HepG2 (cell line): ENCODE measurements around the gene AKAP1. TPM values are rescaled to one million over a fixed set of nuclear protein-coding genes. Genes with fewer than 3 reads are reported as not detected.
A peak's percentile ranks its signal among the peaks of the same experiment; 100 is the strongest.

ENCODE experiments used
- AGO2 ChIP-seq: fragments of 200-400 bp; formaldehyde crosslinking; optimal IDR thresholded peaks from 2 replicates; pipeline ENCODE3; 2017; ENCODE audit warnings: mild to moderate bottlenecking, low read depth, low read length, moderate library complexity
- AHDC1 ChIP-seq: sonication (generic); formaldehyde crosslinking; IDR thresholded peaks from 2 replicates; pipeline ENCODE4 v1.5.1; 2020; ENCODE audit warnings: mild to moderate bottlenecking, missing genetic modification reagents, borderline replicate concordance
- CTCF ChIP-seq: sonication (generic); formaldehyde crosslinking; IDR thresholded peaks from 2 replicates; pipeline ENCODE4 v1.5.0; 2020; ENCODE audit warnings: mild to moderate bottlenecking, missing genetic modification reagents, moderate library complexity
- GATAD1 ChIP-seq: IDR thresholded peaks from 2 replicates; pipeline ENCODE4 v1.6.1; 2016; ENCODE audit warnings: missing genetic modification reagents, missing compliant biosample characterization
- GTF2F1 ChIP-seq: fragments of 150-350 bp; IDR thresholded peaks from 2 replicates; pipeline ENCODE4 v1.6.1; 2014; ENCODE audit warnings: low read length
- HMGXB4 ChIP-seq, 2 experiments: sonication (generic) in 1 of 2; formaldehyde crosslinking in 1 of 2; IDR thresholded peaks; 2 replicates each; pipeline versions ENCODE4 v1.4.0 to v1.6.1; 2018 to 2020; ENCODE audit warnings: missing genetic modification reagents in 2 of 2, borderline replicate concordance in 1 of 2, low read depth in 1 of 2, mild to moderate bottlenecking in 1 of 2, missing biosample characterization in 1 of 2
- MED1 ChIP-seq: sonication (generic); formaldehyde crosslinking; IDR thresholded peaks from 2 replicates; pipeline ENCODE4 v1.4.0; 2020; ENCODE audit warnings: missing genetic modification reagents
- PPARG ChIP-seq: conservative IDR thresholded peaks from 2 replicates; pipeline ENCODE4 v1.6.1; 2016; ENCODE audit warnings: missing biosample characterization, missing genetic modification reagents
- RBFOX2 ChIP-seq: fragments of 200-400 bp; formaldehyde crosslinking; IDR thresholded peaks from 2 replicates; pipeline ENCODE4 v1.6.1; 2017; ENCODE audit warnings: low read depth, mild to moderate bottlenecking, low read length
- REL ChIP-seq: sonication (generic); formaldehyde crosslinking; conservative IDR thresholded peaks from 2 replicates; pipeline ENCODE4 v1.8.0; 2022; ENCODE audit warnings: mild to moderate bottlenecking, missing genetic modification reagents, moderate library complexity
- SALL2 ChIP-seq: sonication (generic); formaldehyde crosslinking; IDR thresholded peaks from 2 replicates; pipeline ENCODE4 v1.8.1; 2023; ENCODE audit warnings: mild to moderate bottlenecking, missing genetic modification reagents, inconsistent platforms
- SMC3 ChIP-seq: IDR thresholded peaks from 2 replicates; pipeline ENCODE4 v1.6.1; 2011; ENCODE audit warnings: low read length, improper control_type of control experiment
- ZNF121 ChIP-seq: sonication (generic); formaldehyde crosslinking; IDR thresholded peaks from 2 replicates; pipeline ENCODE4 v1.5.0; 2020; ENCODE audit warnings: mild to moderate bottlenecking, missing genetic modification reagents
- ZNF432 ChIP-seq: sonication (generic); formaldehyde crosslinking; IDR thresholded peaks from 2 replicates; pipeline ENCODE4 v1.5.0; 2020; ENCODE audit warnings: missing genetic modification reagents, mild to moderate bottlenecking, borderline replicate concordance
- ZNF543 ChIP-seq: sonication (generic); formaldehyde crosslinking; IDR thresholded peaks from 2 replicates; pipeline ENCODE4 v1.4.0; 2020; ENCODE audit warnings: mild to moderate bottlenecking, missing genetic modification reagents
- ZNF546 ChIP-seq: sonication (generic); formaldehyde crosslinking; conservative IDR thresholded peaks from 2 replicates; pipeline ENCODE4 v1.8.1; 2023; ENCODE audit warnings: mild to moderate bottlenecking, missing genetic modification reagents
- ZNF547 ChIP-seq: sonication (generic); formaldehyde crosslinking; IDR thresholded peaks from 2 replicates; pipeline ENCODE4 v1.5.1; 2020; ENCODE audit warnings: mild to moderate bottlenecking, missing genetic modification reagents
- ZNF562 ChIP-seq: sonication (generic); formaldehyde crosslinking; IDR thresholded peaks from 2 replicates; pipeline ENCODE4 v1.8.0; 2022; ENCODE audit warnings: missing genetic modification reagents, borderline replicate concordance
- ZNF891 ChIP-seq: sonication (generic); formaldehyde crosslinking; IDR thresholded peaks from 2 replicates; pipeline ENCODE4 v1.5.0; 2020; ENCODE audit warnings: mild to moderate bottlenecking, missing genetic modification reagents
- ZSCAN9 ChIP-seq: IDR thresholded peaks from 2 replicates; pipeline ENCODE4 v1.6.1; 2016; ENCODE audit warnings: borderline replicate concordance
- polyA plus RNA-seq, 8 experiments: library from polyadenylated mRNA; depleted of rRNA in 3 of 8; stranded (reverse) in 7 of 8; unstranded in 1 of 8; fragments of >200 nt; fragmentation: Illumina TruSeq in 4 of 8; extraction: Trizol in 4 of 8; gene quantifications; 2 replicates each; pipeline versions ENCODE4 v1.2.1 to v1.2.3, GENCODE V29; 2011 to 2016; ENCODE audit warnings: low read depth in 4 of 8, missing spikeins in 1 of 8, mixed read lengths in 1 of 8; ENCODE audit not compliant: insufficient read depth in 1 of 8
- total RNA-seq, 5 experiments: library from RNA; depleted of rRNA; stranded (reverse); fragments of >200 nt; fragmentation: Illumina TruSeq; extraction: Trizol; gene quantifications; 2 replicates each; pipeline ENCODE4 v1.2.3, GENCODE V29; 2016; ENCODE audit warnings: low read depth in 1 of 5

The AKAP1 gene
- total and polyA plus RNA-seq, 2 of the 13 experiments (the other 11 are each of a cell fraction or from before 2014, with no cell fraction given), result 101 to 131 TPM

GRCh38 chr17:57114085-57114673 lies 29.1 kb downstream of the AKAP1 start (continued):
- TF ChIP-seq AHDC1 (CRISPR knock-in tag), result 0 out of 2 replicates have a peak, but pooled peaks have one; percentile 17
- no peak for TF ChIP-seq ZNF121 (CRISPR knock-in tag)
- TF ChIP-seq GATAD1 (CRISPR knock-in tag), result no peak
- TF ChIP-seq ZNF891 (CRISPR knock-in tag), result 0 out of 2 replicates have a peak, but pooled peaks have one; percentile 6
- TF ChIP-seq PPARG (CRISPR knock-in tag), result no peak
- TF ChIP-seq CTCF (CRISPR knock-in tag), result peak; percentile 93
- no peak for TF ChIP-seq ZSCAN9 (CRISPR knock-in tag)
- TF ChIP-seq MED1 (CRISPR knock-in tag), result no peak
- no peak for TF ChIP-seq ZNF547
- TF ChIP-seq ZNF546, result no peak
- no peak for TF ChIP-seq ZNF562
- peak; percentile 40 for TF ChIP-seq AGO2
- TF ChIP-seq REL (CRISPR knock-in tag), result no peak
- TF ChIP-seq RBFOX2, result no peak
- peak; percentile 42; the same call in 1 of the 2 replicates for TF ChIP-seq SMC3
- no peak for TF ChIP-seq ZNF432 (CRISPR knock-in tag)
- no peak for TF ChIP-seq GTF2F1
- no peak for TF ChIP-seq SALL2 (CRISPR knock-in tag)
- 0 out of 4 replicates have a peak, but pooled peaks of 1 of the 2 experiments have one; percentile 43 for TF ChIP-seq HMGXB4 (CRISPR knock-in tag; IDR thresholded peaks at IDR 0.05; ENCODE audit: borderline replicate concordance in 1 of 2, low read depth in 1 of 2)
- TF ChIP-seq ZNF543 (CRISPR knock-in tag), result 0 out of 2 replicates have a peak, but pooled peaks have one; percentile 34
